ENCODE results near the gene FOXP1. TPM values are rescaled to one million over a fixed set of nuclear protein-coding genes. Genes with fewer than 3 reads are reported as not detected.

Gene FOXP1
- total RNA-seq, 4 donors from 2014 or later = 169 to 300 (median 202) TPM

DNA sequence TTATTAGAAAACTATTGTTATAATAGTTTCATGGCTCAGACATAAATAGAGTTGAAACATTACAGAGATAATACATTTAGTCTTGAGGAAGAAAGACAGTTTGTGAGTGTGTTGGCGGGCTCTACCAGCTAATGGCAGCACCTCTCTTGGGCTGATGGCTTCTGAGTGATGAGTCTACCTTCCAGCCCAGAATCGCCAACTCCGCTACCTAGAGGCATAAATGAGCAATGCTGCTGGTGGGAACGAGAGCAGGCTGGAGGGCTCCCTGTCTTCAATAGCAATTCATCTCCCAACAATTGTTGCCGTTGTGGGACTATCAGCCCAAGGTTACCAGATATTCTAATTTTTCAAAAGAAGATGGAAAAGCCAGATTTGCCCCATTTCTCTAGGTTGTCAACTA, 388.7 kb downstream of the FOXP1 start:
- H3K9me3 ChIP-seq = no peaks in the 10 kb centered on the region
- H3K27me3 ChIP-seq = no peaks in the 10 kb centered on the region
- no peak overlapping the region for H3K27ac ChIP-seq
- ATAC-seq = no peak
- H3K36me3 ChIP-seq = peaks cover 0 to 13% of the 10 kb centered on the region in 2 donors
- no peak overlapping the region for H3K4me3 ChIP-seq
- 86 to 96% methylated on average over 4 to 5 of the region's 5 CpGs for WGBS, 2 donors (ENCODE audit: low coverage in 1 of 2)
- TF ChIP-seq, protein P1, sequence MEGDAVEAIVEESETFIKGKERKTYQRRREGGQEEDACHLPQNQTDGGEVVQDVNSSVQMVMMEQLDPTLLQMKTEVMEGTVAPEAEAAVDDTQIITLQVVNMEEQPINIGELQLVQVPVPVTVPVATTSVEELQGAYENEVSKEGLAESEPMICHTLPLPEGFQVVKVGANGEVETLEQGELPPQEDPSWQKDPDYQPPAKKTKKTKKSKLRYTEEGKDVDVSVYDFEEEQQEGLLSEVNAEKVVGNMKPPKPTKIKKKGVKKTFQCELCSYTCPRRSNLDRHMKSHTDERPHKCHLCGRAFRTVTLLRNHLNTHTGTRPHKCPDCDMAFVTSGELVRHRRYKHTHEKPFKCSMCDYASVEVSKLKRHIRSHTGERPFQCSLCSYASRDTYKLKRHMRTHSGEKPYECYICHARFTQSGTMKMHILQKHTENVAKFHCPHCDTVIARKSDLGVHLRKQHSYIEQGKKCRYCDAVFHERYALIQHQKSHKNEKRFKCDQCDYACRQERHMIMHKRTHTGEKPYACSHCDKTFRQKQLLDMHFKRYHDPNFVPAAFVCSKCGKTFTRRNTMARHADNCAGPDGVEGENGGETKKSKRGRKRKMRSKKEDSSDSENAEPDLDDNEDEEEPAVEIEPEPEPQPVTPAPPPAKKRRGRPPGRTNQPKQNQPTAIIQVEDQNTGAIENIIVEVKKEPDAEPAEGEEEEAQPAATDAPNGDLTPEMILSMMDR (IDR thresholded peaks at IDR 0.05) = no peak
- no peak for TF ChIP-seq EP300 (IDR thresholded peaks at IDR 0.05)
- TF ChIP-seq POLR2AphosphoS5 (IDR thresholded peaks at IDR 0.05) = no peak
- TF ChIP-seq POLR2A (IDR thresholded peaks at IDR 0.05) = no peak
- peaks cover 0 to 9% (median 0%) of the 10 kb centered on the region in 3 donors for H3K4me1 ChIP-seq

DNA sequence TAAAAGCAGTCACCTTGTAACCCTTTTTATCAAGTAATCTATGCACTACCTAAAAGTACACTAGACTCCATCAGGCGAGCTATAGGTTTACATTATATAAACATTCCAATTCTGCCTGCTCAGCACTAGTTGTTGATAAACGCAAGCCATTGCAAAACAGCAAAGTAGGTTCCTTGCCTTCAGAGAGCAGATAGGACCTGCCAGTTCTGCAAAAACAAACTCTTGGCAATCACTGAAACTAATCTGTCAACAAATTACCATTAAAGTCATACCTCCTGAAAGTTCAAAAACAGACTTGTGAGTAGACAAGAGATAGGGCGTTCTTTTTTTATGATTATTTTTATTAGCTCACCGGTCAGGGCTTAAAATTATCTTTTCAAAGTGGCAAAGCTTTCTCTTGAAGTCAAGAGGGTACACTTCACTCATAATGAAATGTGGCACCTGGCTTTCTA, 392.5 kb downstream of the FOXP1 start:
- 79% methylated on average over 4 of the region's 4 CpGs for WGBS, 2 donors (ENCODE audit: low coverage in 1 of 2)
- Histone ChIP-seq H3K9me3 (no peaks in the 10 kb centered on the region), H3K4me3 (no peak overlapping the region), H3K4me1 (peaks cover 0 to 9% (median 0%) of the 10 kb centered on the region in 3 donors), H3K36me3 (no peaks in the 10 kb centered on the region), H3K27ac (no peak overlapping the region), H3K27me3 (no peaks in the 10 kb centered on the region)
- no peak for ATAC-seq
- TF ChIP-seq EP300 (IDR thresholded peaks at IDR 0.05) (no peak), POLR2A (IDR thresholded peaks at IDR 0.05) (no peak), POLR2AphosphoS5 (IDR thresholded peaks at IDR 0.05) (no peak)
- TF ChIP-seq, protein P1 (IDR thresholded peaks at IDR 0.05) = no peak

DNA sequence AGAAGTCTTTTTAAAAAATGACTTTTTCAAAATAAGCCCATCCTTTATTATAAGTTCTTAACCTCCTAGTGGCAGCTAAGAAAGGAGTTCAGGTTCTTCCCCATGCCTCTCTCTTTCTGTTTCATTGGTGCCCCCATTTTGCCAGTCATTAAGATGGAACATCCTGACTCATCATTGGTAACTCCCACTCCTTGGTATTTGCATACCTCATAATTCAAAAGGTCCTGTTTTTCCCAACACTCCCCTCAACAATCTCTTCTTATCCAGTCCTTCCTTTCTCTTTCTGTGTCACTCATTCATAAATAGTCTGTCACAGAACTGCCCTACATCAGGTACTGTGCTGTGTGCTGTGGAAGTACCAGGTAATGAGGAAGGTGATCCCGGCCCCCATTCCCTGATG, 394.0 kb downstream of the FOXP1 start:
- no peaks in the 10 kb centered on the region for H3K9me3 ChIP-seq
- no peaks in the 10 kb centered on the region for H3K36me3 ChIP-seq
- peaks cover 0 to 9% (median 0%) of the 10 kb centered on the region in 3 donors for H3K4me1 ChIP-seq
- H3K27me3 ChIP-seq = no peaks in the 10 kb centered on the region
- no peak overlapping the region for H3K27ac ChIP-seq
- TF ChIP-seq, protein P1 (IDR thresholded peaks at IDR 0.05) = no peak
- TF ChIP-seq POLR2AphosphoS5 (IDR thresholded peaks at IDR 0.05) (no peak), POLR2A (IDR thresholded peaks at IDR 0.05) (no peak), EP300 (IDR thresholded peaks at IDR 0.05) (no peak)
- 100% methylated on average over 1 of the region's 1 CpG; no CpG with 5 or more reads in 1 of the 2 donors for WGBS, 2 donors (ENCODE audit: low coverage in 1 of 2)
- no peak overlapping the region for H3K4me3 ChIP-seq
- no peak for ATAC-seq

DNA sequence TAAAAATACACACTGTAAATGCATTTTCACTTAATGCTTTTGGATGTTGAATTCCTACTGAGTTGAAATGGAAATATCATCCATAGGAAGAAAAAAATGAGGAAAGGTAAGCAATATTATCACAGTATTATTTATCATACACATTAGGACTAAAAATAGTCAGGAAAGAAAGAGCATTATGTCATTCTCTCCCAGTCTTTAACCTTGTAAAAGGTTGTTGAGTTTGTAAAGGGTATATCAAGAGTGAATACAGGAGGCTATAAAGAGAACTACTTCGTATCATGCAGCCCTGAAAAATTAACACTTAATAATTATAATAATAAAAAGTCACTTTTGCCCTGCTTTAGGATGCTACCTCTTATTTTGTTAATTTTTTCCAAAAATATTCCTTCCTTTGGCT, 395.8 kb downstream of the FOXP1 start:
- Histone ChIP-seq H3K4me1 (peaks cover 0 to 9% (median 0%) of the 10 kb centered on the region in 3 donors), H3K36me3 (no peaks in the 10 kb centered on the region), H3K9me3 (no peaks in the 10 kb centered on the region), H3K4me3 (no peak overlapping the region), H3K27me3 (no peaks in the 10 kb centered on the region), H3K27ac (no peak overlapping the region)
- ATAC-seq = no peak
- TF ChIP-seq EP300 (IDR thresholded peaks at IDR 0.05) = no peak
- no peak for TF ChIP-seq POLR2AphosphoS5 (IDR thresholded peaks at IDR 0.05)
- no peak for TF ChIP-seq POLR2A (IDR thresholded peaks at IDR 0.05)
- TF ChIP-seq, protein P1 (IDR thresholded peaks at IDR 0.05) = no peak
- WGBS, 2 donors (ENCODE audit: low coverage in 1 of 2) = 88 to 100% methylated on average over 1 of the region's 1 CpG

DNA sequence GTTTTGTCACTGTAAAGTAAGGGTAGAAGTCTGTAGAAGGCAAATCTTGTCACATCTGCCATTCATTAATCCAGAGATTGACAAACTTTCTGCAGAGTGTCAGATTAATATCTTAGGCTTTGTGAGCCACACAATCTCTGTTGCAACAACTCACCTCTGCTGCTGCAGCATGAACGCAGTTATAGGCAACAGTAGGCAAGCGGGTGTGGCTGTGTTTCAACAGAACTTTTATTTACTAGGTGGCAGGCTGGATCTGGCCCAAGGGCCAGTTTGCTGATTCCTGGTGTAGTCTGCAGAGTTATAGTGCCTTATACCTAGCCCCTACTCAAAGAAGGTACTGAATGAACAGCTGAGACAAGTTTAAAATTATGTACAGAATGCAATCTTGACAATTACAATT, 396.7 kb downstream of the FOXP1 start:
- H3K27me3 ChIP-seq = no peaks in the 10 kb centered on the region
- H3K4me1 ChIP-seq = peaks cover 0 to 9% (median 0%) of the 10 kb centered on the region in 3 donors
- TF ChIP-seq, protein P1 (IDR thresholded peaks at IDR 0.05) = no peak
- TF ChIP-seq EP300 (IDR thresholded peaks at IDR 0.05) (no peak), POLR2A (IDR thresholded peaks at IDR 0.05) (no peak), POLR2AphosphoS5 (IDR thresholded peaks at IDR 0.05) (no peak)
- ATAC-seq = no peak
- WGBS, 2 donors (ENCODE audit: low coverage in 1 of 2) = 100% methylated on average over 2 of the region's 2 CpGs; no CpG with 5 or more reads in 1 of the 2 donors
- no peak overlapping the region for H3K4me3 ChIP-seq
- H3K27ac ChIP-seq = no peak overlapping the region
- H3K9me3 ChIP-seq = no peaks in the 10 kb centered on the region
- no peaks in the 10 kb centered on the region for H3K36me3 ChIP-seq
